Uterus (tissue), 2 donors: Measurements from ENCODE around the gene NHERF1.

ENCODE experiments used
- POLR2A ChIP-seq, 2 donors: fragments of 450-650 bp; IDR thresholded peaks; one replicate each; pipeline ENCODE4 v1.6.1; 2016; ENCODE audit warnings: antibody characterized with exemption in 2 of 2, mild to moderate bottlenecking in 1 of 2, moderate library complexity in 1 of 2
- TF ChIP-seq, protein P1 (sequence below), 4 experiments: fragments of 200-600 bp in 2 of 4; fragments of 450-650 bp in 2 of 4; sonication (generic) in 2 of 4; IDR thresholded peaks; one replicate each; pipeline ENCODE4 v1.5.1; 2016 to 2019; ENCODE audit warnings: antibody characterized with exemption in 4 of 4, mild to moderate bottlenecking in 2 of 4, moderate library complexity in 1 of 4

DNA sequence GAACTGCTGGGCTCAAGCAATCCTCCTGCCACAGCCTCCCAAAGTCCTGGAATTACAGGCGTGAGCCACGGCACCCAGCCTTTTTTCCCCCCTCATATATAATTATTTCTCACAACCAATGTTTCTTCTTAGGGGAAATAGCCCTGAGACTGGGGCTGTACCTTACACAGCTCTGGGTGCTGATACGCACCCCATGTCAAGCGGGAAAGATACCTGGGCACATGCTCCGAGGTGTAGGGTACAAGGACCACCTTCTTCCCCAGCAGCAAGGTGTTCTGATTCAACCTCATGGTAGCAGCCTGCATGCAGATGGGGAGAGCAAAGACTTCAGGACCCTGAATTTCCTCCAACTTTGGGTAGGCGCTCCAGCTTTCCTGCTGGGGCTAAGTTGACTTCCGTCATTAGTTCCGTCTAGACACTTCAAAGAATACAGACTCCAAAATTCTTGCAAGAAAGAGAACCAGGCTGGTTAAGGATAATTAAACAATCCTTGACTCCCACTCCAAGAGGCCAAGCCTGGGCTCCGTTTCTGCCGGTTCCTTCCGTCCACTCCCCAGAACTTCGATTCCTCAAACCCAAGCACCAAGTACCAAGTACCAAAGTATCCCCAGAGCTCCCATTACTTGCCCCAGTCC, 27.1 kb downstream of the NHERF1 start:
- TF ChIP-seq POLR2A (IDR thresholded peaks at IDR 0.05) = no peak
- TF ChIP-seq, protein P1, sequence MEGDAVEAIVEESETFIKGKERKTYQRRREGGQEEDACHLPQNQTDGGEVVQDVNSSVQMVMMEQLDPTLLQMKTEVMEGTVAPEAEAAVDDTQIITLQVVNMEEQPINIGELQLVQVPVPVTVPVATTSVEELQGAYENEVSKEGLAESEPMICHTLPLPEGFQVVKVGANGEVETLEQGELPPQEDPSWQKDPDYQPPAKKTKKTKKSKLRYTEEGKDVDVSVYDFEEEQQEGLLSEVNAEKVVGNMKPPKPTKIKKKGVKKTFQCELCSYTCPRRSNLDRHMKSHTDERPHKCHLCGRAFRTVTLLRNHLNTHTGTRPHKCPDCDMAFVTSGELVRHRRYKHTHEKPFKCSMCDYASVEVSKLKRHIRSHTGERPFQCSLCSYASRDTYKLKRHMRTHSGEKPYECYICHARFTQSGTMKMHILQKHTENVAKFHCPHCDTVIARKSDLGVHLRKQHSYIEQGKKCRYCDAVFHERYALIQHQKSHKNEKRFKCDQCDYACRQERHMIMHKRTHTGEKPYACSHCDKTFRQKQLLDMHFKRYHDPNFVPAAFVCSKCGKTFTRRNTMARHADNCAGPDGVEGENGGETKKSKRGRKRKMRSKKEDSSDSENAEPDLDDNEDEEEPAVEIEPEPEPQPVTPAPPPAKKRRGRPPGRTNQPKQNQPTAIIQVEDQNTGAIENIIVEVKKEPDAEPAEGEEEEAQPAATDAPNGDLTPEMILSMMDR (IDR thresholded peaks at IDR 0.05) = no peak
